HepG2 (cell line): ENCODE measurements around the gene TNFRSF1B. TPM values are rescaled to one million over a fixed set of nuclear protein-coding genes. Genes with fewer than 3 reads are reported as not detected.

ENCODE experiments used
- ATAC-seq: fragments of 200-7000 bp; cut with Tn5 transposase; 3 replicates; pipeline ENCODE4 v1.9.1; 2020; ENCODE audit warnings: mild to moderate bottlenecking, moderate library complexity
- BruUV-seq: library from RNA; stranded (reverse); fragments of 400-500 nt; replicated peaks from 2 replicates; lab custom pipeline; 2021; lab: Mats Ljungman, UMichigan
- CTCF ChIA-PET: fragments of 300-600 bp; formaldehyde crosslinking; extraction: SDS; loops from one replicate; lab custom pipeline; 2021; ENCODE audit warnings: low total read pairs, inconsistent platforms, low intra/inter-chr PET ratio; lab: Yijun Ruan, JAX
- POLR2A ChIA-PET: fragments of 350-600 bp; sonication (Branson Sonifier 250); formaldehyde crosslinking; loops from one replicate; lab custom pipeline; 2020; ENCODE audit warnings: antibody characterized with exemption, inconsistent platforms; lab: Yijun Ruan, JAX
- DNase-seq: peaks from one replicate; pipeline ENCODE4 v3.0.0-alpha.2; 2015; ENCODE audit warnings: low spot score
- FAIRE-seq: peaks from 3 replicates; lab custom pipeline; 2011; peaks lifted over from hg19 to GRCh38; lab: Jason Lieb, UNC
- H2AFZ ChIP-seq: one replicate; pipeline ENCODE4 v1.6.1; 2011; ENCODE audit warnings: low read length, inconsistent platforms
- H3K27ac ChIP-seq: fragments of 300-600 bp; 3 replicates; pipeline ENCODE4 v1.8.0; 2011; ENCODE audit warnings: mixed run types, mild to moderate bottlenecking, mixed read lengths, low read length, inconsistent platforms; ENCODE audit not compliant: insufficient read depth; ENCODE audit errors: extremely low read length
- H3K27me3 ChIP-seq, 2 experiments: fragments of 200-600 bp in 1 of 2; 2 replicates in 1 of 2; 3 replicates in 1 of 2; pipeline versions ENCODE4 v1.6.0 to v1.8.0; 2011; ENCODE audit warnings: low read length in 2 of 2, mild to moderate bottlenecking in 2 of 2, moderate library complexity in 2 of 2, inconsistent platforms in 1 of 2; ENCODE audit not compliant: insufficient read depth in 2 of 2, control insufficient read depth in 1 of 2
- H3K36me3 ChIP-seq, 2 experiments: fragments of 200-600 bp in 1 of 2; replicated peaks in 1 of 2; 2 replicates in 1 of 2; 3 replicates in 1 of 2; pipeline versions ENCODE4 v1.5.1 to v1.8.0; 2011; ENCODE audit warnings: low read length in 2 of 2, inconsistent platforms in 1 of 2; ENCODE audit not compliant: insufficient read depth in 2 of 2, control insufficient read depth in 1 of 2
- H3K4me1 ChIP-seq: 2 replicates; pipeline ENCODE4 v1.5.1; 2012; ENCODE audit warnings: low read length, inconsistent platforms; ENCODE audit not compliant: insufficient read depth
- H3K4me2 ChIP-seq: 2 replicates; pipeline ENCODE4 v1.6.0; 2011; ENCODE audit warnings: low read depth, low read length, inconsistent platforms
- H3K4me3 ChIP-seq, 3 experiments: fragments of 200-600 bp in 1 of 3; sonication (generic), shearing (Covaris generic) in 1 of 3; replicated peaks in 1 of 3; 2 replicates each; pipeline ENCODE4 v1.5.1; 2011 to 2016; ENCODE audit warnings: low read length in 3 of 3, inconsistent platforms in 2 of 3, low read depth in 2 of 3, mild to moderate bottlenecking in 2 of 3, control low read depth in 1 of 3, mixed read lengths in 1 of 3; ENCODE audit not compliant: insufficient read depth in 1 of 3
- H3K79me2 ChIP-seq: one replicate; pipeline ENCODE4 v1.6.1; 2011; ENCODE audit warnings: low read length, inconsistent platforms; ENCODE audit not compliant: insufficient read depth
- H3K9ac ChIP-seq: 2 replicates; pipeline ENCODE4 v1.6.0; 2011; ENCODE audit warnings: mild to moderate bottlenecking, low read depth, low read length, inconsistent platforms; ENCODE audit not compliant: insufficient read depth
- H3K9me3 ChIP-seq: 2 replicates; pipeline ENCODE4 v1.5.1; 2012; ENCODE audit warnings: mild to moderate bottlenecking, low read length
- H4K20me1 ChIP-seq: 2 replicates; pipeline ENCODE4 v1.6.0; 2011; ENCODE audit warnings: inconsistent platforms, mild to moderate bottlenecking, low read length, moderate library complexity; ENCODE audit not compliant: insufficient read depth
- ATAD3A ChIP-seq: sonication (generic); formaldehyde crosslinking; IDR thresholded peaks from 2 replicates; pipeline ENCODE4 v1.4.0; 2020; ENCODE audit warnings: missing genetic modification reagents
- HDAC2 ChIP-seq: sonication (generic); formaldehyde crosslinking; IDR thresholded peaks from 2 replicates; pipeline ENCODE4 v1.4.0; 2020; ENCODE audit warnings: missing genetic modification reagents
- KAT8 ChIP-seq: IDR thresholded peaks from 2 replicates; pipeline ENCODE4 v1.6.1; 2016; ENCODE audit warnings: missing genetic modification reagents, missing compliant biosample characterization
- NONO ChIP-seq, 2 experiments: fragments of 450-650 bp in 1 of 2; sonication (generic) in 1 of 2; formaldehyde crosslinking in 1 of 2; IDR thresholded peaks in 1 of 2; conservative IDR thresholded peaks in 1 of 2; 2 replicates each; pipeline versions ENCODE4 v1.6.1 to v1.8.0; 2017 to 2022; ENCODE audit warnings: mild to moderate bottlenecking in 1 of 2, missing genetic modification reagents in 1 of 2, moderate library complexity in 1 of 2
- RFX3 ChIP-seq: IDR thresholded peaks from 2 replicates; pipeline ENCODE4 v1.6.1; 2016; ENCODE audit warnings: missing biosample characterization, missing genetic modification reagents
- ZNF350 ChIP-seq: sonication (generic); formaldehyde crosslinking; IDR thresholded peaks from 2 replicates; pipeline ENCODE4 v1.4.0; 2020; ENCODE audit warnings: mild to moderate bottlenecking, low read depth, missing genetic modification reagents, borderline replicate concordance
- ZNF644 ChIP-seq: IDR thresholded peaks from 2 replicates; pipeline ENCODE4 v1.6.1; 2016; ENCODE audit warnings: low read depth
- ZNF674 ChIP-seq: sonication (generic); formaldehyde crosslinking; IDR thresholded peaks from 2 replicates; pipeline ENCODE4 v1.5.0; 2020; ENCODE audit warnings: low read depth, mild to moderate bottlenecking, missing genetic modification reagents
- ZNF703 ChIP-seq: sonication (generic); formaldehyde crosslinking; IDR thresholded peaks from 2 replicates; pipeline ENCODE4 v1.5.1; 2020; ENCODE audit warnings: missing genetic modification reagents, mild to moderate bottlenecking, moderate library complexity, borderline replicate concordance
- WGBS: methylation state at CpG from one replicate; pipeline ENCODE4 v1.1.6; 2017; ENCODE audit warnings: low lambda C conversion rate; 5-methylcytosine and 5-hydroxymethylcytosine counted together
- in situ Hi-C: cut with HindIII; loops from 2 replicates; pipeline ENCODE4 v1.10.0; 2017; ENCODE audit warnings: low pct_unique_long_range_greater_than_20kb; ENCODE audit not compliant: extremely low pct_ligation_motif_present
- intact Hi-C: fragments of 100-400 bp; cut with micrococcal nuclease; formaldehyde crosslinking; loops from one replicate; pipeline ENCODE4 v1.10.0; 2022; ENCODE audit not compliant: unreplicated experiment
- polyA plus RNA-seq, 8 experiments: library from polyadenylated mRNA; depleted of rRNA in 3 of 8; stranded (reverse) in 7 of 8; unstranded in 1 of 8; fragments of >200 nt; fragmentation: Illumina TruSeq in 4 of 8; extraction: Trizol in 4 of 8; gene quantifications; 2 replicates each; pipeline versions ENCODE4 v1.2.1 to v1.2.3, GENCODE V29; 2011 to 2016; ENCODE audit warnings: low read depth in 4 of 8, missing spikeins in 1 of 8, mixed read lengths in 1 of 8; ENCODE audit not compliant: insufficient read depth in 1 of 8
- total RNA-seq, 5 experiments: library from RNA; depleted of rRNA; stranded (reverse); fragments of >200 nt; fragmentation: Illumina TruSeq; extraction: Trizol; gene quantifications; 2 replicates each; pipeline ENCODE4 v1.2.3, GENCODE V29; 2016; ENCODE audit warnings: low read depth in 1 of 5

TNFRSF1B gene
- total and polyA plus RNA-seq, 2 of the 13 experiments (the other 11 are each of a cell fraction or from before 2014, with no cell fraction given): 0.04 to 0.11 TPM

DNA sequence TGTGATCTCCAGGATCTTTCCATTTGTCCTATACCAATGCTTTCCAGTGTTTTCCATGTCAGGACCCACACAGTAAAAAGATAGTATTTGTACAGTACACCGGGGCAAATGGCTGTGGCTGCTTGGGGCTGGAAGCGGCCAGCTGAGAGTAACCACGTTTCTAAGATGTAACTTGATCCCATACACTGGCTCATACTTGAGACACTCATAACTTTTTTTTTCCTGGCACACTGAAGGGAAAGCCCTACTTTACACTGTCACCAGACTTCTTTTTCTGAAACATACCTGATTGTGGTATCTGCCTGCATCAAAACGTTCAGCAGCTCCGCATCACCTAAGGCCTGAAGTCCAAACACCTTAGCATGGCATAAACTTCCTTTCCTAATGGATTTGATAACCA, 84.7 kb downstream of the TNFRSF1B start:
- ChIA-PET CTCF (no interaction called here), POLR2A (no interaction called here)
- no peak for ATAC-seq
- H3K9ac ChIP-seq: no peak overlapping the region
- intact Hi-C loops: no loop called here
- no TSS peak for BruUV-seq
- no peaks in the 10 kb centered on the region for H4K20me1 ChIP-seq
- in situ Hi-C loops: no loop called here
- no peak for FAIRE-seq
- H3K4me1 ChIP-seq: no peaks in the 10 kb centered on the region
- H3K4me3 ChIP-seq: no peak overlapping the region
- H3K36me3 ChIP-seq: peaks cover 0 to 22% of the 10 kb centered on the region in 2 experiments; a peak in 3 of 5 replicates
- H3K4me2 ChIP-seq: no peak overlapping the region
- no peaks in the 10 kb centered on the region for H3K27me3 ChIP-seq
- no peak for TF ChIP-seq ZNF703 (CRISPR knock-in tag)
- no peak for TF ChIP-seq ZNF350 (CRISPR knock-in tag)
- no peak for TF ChIP-seq KAT8 (CRISPR knock-in tag)
- WGBS: 80% methylated on average over 5 of the region's 5 CpGs
- H2AFZ ChIP-seq: no peak overlapping the region
- no peaks in the 10 kb centered on the region for H3K9me3 ChIP-seq
- H3K79me2 ChIP-seq: no peaks in the 10 kb centered on the region
- no peak for DNase-seq
- no peak overlapping the region for H3K27ac ChIP-seq

DNA sequence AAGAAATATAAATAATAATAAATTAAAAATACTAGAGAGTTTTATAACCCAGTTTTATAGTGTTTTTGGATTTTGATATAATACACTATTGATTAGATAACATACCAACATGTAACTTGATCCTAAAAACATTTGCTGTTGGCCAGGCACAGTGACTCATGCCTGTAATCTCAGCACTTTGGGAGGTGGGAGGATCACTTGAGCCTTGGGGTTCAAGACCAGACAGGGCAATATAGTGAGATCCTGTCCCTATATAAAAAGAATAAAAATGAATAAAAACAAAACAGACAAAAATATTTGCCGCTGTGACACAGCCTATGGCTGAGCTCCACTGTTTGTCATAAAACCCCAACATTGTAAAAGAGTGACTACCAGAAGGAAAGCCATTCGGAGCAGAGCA, 89.1 kb downstream of the TNFRSF1B start:
- Histone ChIP-seq H3K4me3 (no peak overlapping the region), H3K36me3 (peaks cover 5 to 27% of the 10 kb centered on the region in 2 experiments; a peak in 4 of 5 replicates), H3K27me3 (no peaks in the 10 kb centered on the region), H3K4me1 (peaks cover 21% of the 10 kb centered on the region), H3K9me3 (no peaks in the 10 kb centered on the region)
- CTCF ChIA-PET: no interaction called here
- in situ Hi-C loops: no loop called here
- WGBS: 98% methylated on average over 2 of the region's 2 CpGs
- POLR2A ChIA-PET: interaction anchor here (0.7 kb wide), 1 partner anchor 42 kb away, joined by 3 read pairs; no protein-coding TSS in a partner anchor
- no peak for FAIRE-seq
- TF ChIP-seq ZNF674 (no peak), ZNF644 (CRISPR knock-in tag) (no peak), HDAC2 (CRISPR knock-in tag) (no peak), NONO (IDR thresholded peaks at IDR 0.05) (no peak), NONO (CRISPR knock-in tag; conservative IDR thresholded peaks at IDR 0.05) (no peak), ATAD3A (no peak), RFX3 (CRISPR knock-in tag) (no peak)
- TF ChIP-seq, all 625 proteins: peak for 0
- DNase-seq (no peak), ATAC-seq (no peak)
- no peaks in the 10 kb centered on the region for H4K20me1 ChIP-seq
- intact Hi-C loops: no loop called here
- no peaks in the 10 kb centered on the region for H3K79me2 ChIP-seq
- H3K27ac ChIP-seq: no peak overlapping the region
- no peak overlapping the region for H3K4me2 ChIP-seq
- H2AFZ ChIP-seq: no peak overlapping the region
- BruUV-seq: no TSS peak
- H3K9ac ChIP-seq: no peak overlapping the region
